Astrocyte (in vitro differentiated cells and primary cell): ENCODE measurements around the gene KARS1. TPM values are rescaled to one million over a fixed set of nuclear protein-coding genes. Genes with fewer than 3 reads are reported as not detected.

Source experiments
- DNase-seq: peaks from one replicate; pipeline ENCODE4 v3.0.0-alpha.2; 2010; ENCODE audit warnings: low read depth
- FAIRE-seq: peaks from 2 replicates; lab custom pipeline; 2011; peaks lifted over from hg19 to GRCh38; lab: Jason Lieb, UNC
- H2AFZ ChIP-seq: 2 replicates; pipeline ENCODE4 v1.6.0; 2012; ENCODE audit warnings: low read depth, low read length, inconsistent platforms
- H3K27ac ChIP-seq: 2 replicates; pipeline ENCODE4 v1.5.1; 2011; ENCODE audit warnings: low read depth, low read length, inconsistent platforms
- H3K27me3 ChIP-seq: 2 replicates; pipeline ENCODE4 v1.6.0; 2011; ENCODE audit warnings: low read length, inconsistent platforms; ENCODE audit not compliant: insufficient read depth
- H3K36me3 ChIP-seq: 2 replicates; pipeline ENCODE4 v1.5.1; 2011; ENCODE audit warnings: low read length, inconsistent platforms; ENCODE audit not compliant: insufficient read depth
- H3K4me1 ChIP-seq: 2 replicates; pipeline ENCODE4 v1.5.1; 2011; ENCODE audit warnings: low read length, inconsistent platforms; ENCODE audit not compliant: insufficient read depth
- H3K4me2 ChIP-seq: 2 replicates; pipeline ENCODE4 v1.6.0; 2012; ENCODE audit warnings: low read length, inconsistent platforms
- H3K4me3 ChIP-seq: 2 replicates; pipeline ENCODE4 v1.5.1; 2011; ENCODE audit warnings: low read depth, mild to moderate bottlenecking, low read length, inconsistent platforms; ENCODE audit not compliant: insufficient read depth
- H3K79me2 ChIP-seq: 2 replicates; pipeline ENCODE4 v1.6.0; 2012; ENCODE audit warnings: mild to moderate bottlenecking, low read length, inconsistent platforms; ENCODE audit not compliant: insufficient read depth
- H3K9ac ChIP-seq: 2 replicates; pipeline ENCODE4 v1.6.0; 2012; ENCODE audit warnings: mild to moderate bottlenecking, low read length, inconsistent platforms
- H3K9me3 ChIP-seq: 2 replicates; pipeline ENCODE4 v1.5.1; 2012; ENCODE audit warnings: low read depth, mild to moderate bottlenecking, low read length, inconsistent platforms; ENCODE audit not compliant: insufficient read depth
- H4K20me1 ChIP-seq: 2 replicates; pipeline ENCODE4 v1.6.0; 2012; ENCODE audit warnings: low read length, inconsistent platforms; ENCODE audit not compliant: insufficient read depth
- H3K27ac Mint-ChIP-seq: one replicate; pipeline ENCODE4 v1.8.0; 2021; ENCODE audit warnings: mild to moderate bottlenecking, mixed read lengths; ENCODE audit not compliant: unreplicated experiment
- H3K27me3 Mint-ChIP-seq: one replicate; pipeline ENCODE4 v1.8.0; 2021; ENCODE audit warnings: low read depth, mixed read lengths; ENCODE audit not compliant: unreplicated experiment
- H3K36me3 Mint-ChIP-seq: one replicate; pipeline ENCODE4 v1.8.0; 2021; ENCODE audit warnings: low read depth, mixed read lengths; ENCODE audit not compliant: unreplicated experiment
- H3K4me1 Mint-ChIP-seq: one replicate; pipeline ENCODE4 v1.8.0; 2021; ENCODE audit warnings: low read depth, mixed read lengths; ENCODE audit not compliant: unreplicated experiment
- H3K4me3 Mint-ChIP-seq: one replicate; pipeline ENCODE4 v1.8.0; 2021; ENCODE audit warnings: mild to moderate bottlenecking, moderate library complexity, mixed read lengths; ENCODE audit not compliant: unreplicated experiment
- H3K9me3 Mint-ChIP-seq: one replicate; pipeline ENCODE4 v1.8.0; 2021; ENCODE audit warnings: mild to moderate bottlenecking, mixed read lengths; ENCODE audit not compliant: unreplicated experiment
- CTCF ChIP-seq: IDR thresholded peaks from 2 replicates; pipeline ENCODE4 v1.5.1; 2011; ENCODE audit warnings: low read depth, mild to moderate bottlenecking, inconsistent platforms, low read length, moderate library complexity; ENCODE audit not compliant: insufficient read depth
- EZH2 ChIP-seq: IDR thresholded peaks from 2 replicates; pipeline ENCODE4 v1.6.1; 2012; ENCODE audit warnings: mild to moderate bottlenecking, low read length, inconsistent platforms; ENCODE audit not compliant: insufficient read depth
- total RNA-seq: library from RNA; stranded (reverse); gene quantifications from 2 replicates; pipeline ENCODE4 v1.2.1, GENCODE V29; 2021

The KARS1 gene
- total RNA-seq, 1 donor from 2014 or later, result 155 TPM

DNA sequence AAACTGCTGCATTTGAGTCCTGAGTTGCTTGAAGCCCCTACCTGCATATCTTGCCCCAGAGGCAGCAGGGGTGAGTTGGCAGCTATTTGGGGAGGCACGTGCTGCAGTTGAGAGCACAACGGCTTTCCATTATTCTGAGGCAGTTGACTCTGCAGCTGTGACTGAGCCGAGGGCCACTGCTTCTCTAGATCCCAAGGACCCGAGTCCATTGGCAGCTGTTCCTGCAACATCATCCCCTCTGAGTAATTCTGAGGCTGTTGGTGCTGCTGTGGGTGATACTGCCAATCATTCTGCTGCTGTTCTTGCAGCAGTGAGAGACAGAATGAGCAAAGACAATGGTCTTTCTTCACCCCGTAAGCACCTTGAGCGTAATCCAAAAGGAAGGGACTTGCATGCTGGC lies 12.9 kb upstream of the KARS1 start:
- FAIRE-seq, result no peak
- peaks cover 5% of the 10 kb centered on the region for H3K36me3 Mint-ChIP-seq

DNA sequence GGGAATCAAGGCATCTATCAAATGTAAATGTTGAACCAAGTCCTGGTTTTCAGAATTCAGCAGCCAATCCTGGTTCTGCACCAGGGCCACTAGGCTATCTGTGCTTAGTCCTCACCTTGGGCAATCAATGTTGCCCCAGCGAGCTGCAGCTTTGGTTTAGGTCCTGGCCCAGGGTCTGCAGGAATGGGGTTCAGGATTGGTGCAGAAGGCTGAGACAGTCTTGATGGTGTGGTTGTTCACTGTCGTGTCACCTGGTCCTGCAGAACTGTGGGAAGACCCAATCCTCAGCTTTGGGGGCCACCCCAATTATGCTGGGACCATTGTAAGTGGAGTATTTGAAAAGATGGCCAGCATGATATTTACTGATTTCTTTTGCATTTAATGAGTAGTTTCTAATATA lies 10.7 kb upstream of the KARS1 start:
- H3K27ac Mint-ChIP-seq, result no peak overlapping the region
- Histone ChIP-seq H3K27me3 (no peaks in the 10 kb centered on the region), H3K4me1 (peaks cover 5% of the 10 kb centered on the region), H4K20me1 (peaks cover 40% of the 10 kb centered on the region), H3K4me3 (no peak overlapping the region), H3K36me3 (peaks cover 38% of the 10 kb centered on the region), H3K9me3 (no peaks in the 10 kb centered on the region), H3K79me2 (peaks cover 31% of the 10 kb centered on the region), H3K9ac (no peak overlapping the region), H3K4me2 (no peak overlapping the region), H2AFZ (no peak overlapping the region), H3K27ac (no peak overlapping the region)
- H3K4me1 Mint-ChIP-seq, result peaks cover 1% of the 10 kb centered on the region
- DNase-seq (no peak), FAIRE-seq (no peak)
- no peak overlapping the region for H3K4me3 Mint-ChIP-seq
- no peaks in the 10 kb centered on the region for H3K9me3 Mint-ChIP-seq
- no peak for TF ChIP-seq EZH2
- TF ChIP-seq CTCF, result no peak
- H3K36me3 Mint-ChIP-seq, result peaks cover 6% of the 10 kb centered on the region
- no peaks in the 10 kb centered on the region for H3K27me3 Mint-ChIP-seq

More for the DNA sequence above, 12.9 kb upstream of the KARS1 start:
- Histone ChIP-seq H3K36me3 (peaks cover 29% of the 10 kb centered on the region), H3K4me3 (no peak overlapping the region), H3K27ac (no peak overlapping the region), H3K9me3 (no peaks in the 10 kb centered on the region), H3K4me2 (no peak overlapping the region), H3K27me3 (no peaks in the 10 kb centered on the region), H3K4me1 (peaks cover 5% of the 10 kb centered on the region), H4K20me1 (peaks cover 25% of the 10 kb centered on the region), H3K79me2 (peaks cover 16% of the 10 kb centered on the region), H3K9ac (no peak overlapping the region), H2AFZ (no peak overlapping the region)
- H3K27me3 Mint-ChIP-seq, result no peaks in the 10 kb centered on the region
- no peaks in the 10 kb centered on the region for H3K4me1 Mint-ChIP-seq
- H3K27ac Mint-ChIP-seq, result no peak overlapping the region
- H3K4me3 Mint-ChIP-seq, result no peak overlapping the region
- H3K9me3 Mint-ChIP-seq, result no peaks in the 10 kb centered on the region
- DNase-seq, result no peak
- no peak for TF ChIP-seq EZH2
- no peak for TF ChIP-seq CTCF

- peaks cover 38% of the 10 kb centered on the region for H3K36me3 ChIP-seq
Measured at GRCh38 chr16:75653922-75654321, 6.5 kb upstream of the KARS1 start.

More at GRCh38 chr16:75653922-75654321, 6.5 kb upstream of the KARS1 start:
- no peak overlapping the region for H2AFZ ChIP-seq
- H3K27me3 ChIP-seq, result no peaks in the 10 kb centered on the region
- Mint-ChIP-seq H3K36me3 (peaks cover 6% of the 10 kb centered on the region), H3K9me3 (no peaks in the 10 kb centered on the region), H3K4me1 (peaks cover 21% of the 10 kb centered on the region), H3K27me3 (no peaks in the 10 kb centered on the region), H3K27ac (no peak overlapping the region), H3K4me3 (no peak overlapping the region)
- DNase-seq, result peak; percentile 35
- H3K27ac ChIP-seq, result no peak overlapping the region
- H3K4me1 ChIP-seq, result peaks cover 8% of the 10 kb centered on the region
- no peak for FAIRE-seq
- H3K9me3 ChIP-seq, result no peaks in the 10 kb centered on the region
- no peak overlapping the region for H3K4me3 ChIP-seq
- H3K9ac ChIP-seq, result no peak overlapping the region
- H4K20me1 ChIP-seq, result peaks cover 74% of the 10 kb centered on the region
- H3K79me2 ChIP-seq, result peaks cover 74% of the 10 kb centered on the region
- TF ChIP-seq EZH2, result no peak
- no peak for TF ChIP-seq CTCF
- no peak overlapping the region for H3K4me2 ChIP-seq
